DMS79 treated with DMSO at 0.1 percent for 48 hours (cell line): ENCODE results near the gene IL12A.

Experiments
- DNase-seq: peaks from one replicate; lab custom pipeline; 2025; lab: John Stamatoyannopoulos, UW

IL12A gene

GRCh38 chr3:160027541-160028195 lies 39.0 kb downstream of the IL12A start:
- DNase-seq: no peak

- DNase-seq: no peak
These were observed 47.1 kb downstream of the IL12A start for GRCh38 chr3:160035757-160036156.

GRCh38 chr3:160038862-160039562 lies 50.4 kb downstream of the IL12A start:
- peak; percentile 56 for DNase-seq

GRCh38 chr3:160040181-160040580 lies 51.5 kb downstream of the IL12A start:
- DNase-seq: peak; percentile 36

- no peak for DNase-seq
These were observed 52.8 kb downstream of the IL12A start for GRCh38 chr3:160041465-160041864.

- DNase-seq: no peak
These were observed 55.5 kb downstream of the IL12A start for GRCh38 chr3:160044121-160044520.
